A549 (cell line): ENCODE results near the gene PLPP6. TPM values are rescaled to one million over a fixed set of nuclear protein-coding genes. Genes with fewer than 3 reads are reported as not detected.

Experiments used
- ATAC-seq, 2 experiments: fragments of 200-7000 bp in 1 of 2; fragments of >200 bp in 1 of 2; cut with Nextera tagmentation in 1 of 2; cut with Tn5 transposase in 1 of 2; 3 replicates each; pipeline versions ENCODE4 v1.8.0 to v1.9.1; 2018 to 2020; ENCODE audit warnings: mild to moderate bottlenecking in 1 of 2, moderate library complexity in 1 of 2
- CTCF ChIA-PET: fragments of 300-600 bp; sonication (Branson Sonifier 250); formaldehyde crosslinking; extraction: SDS; loops from one replicate; lab custom pipeline; 2021; ENCODE audit warnings: antibody characterized with exemption, inconsistent platforms; lab: Yijun Ruan, JAX
- POLR2A ChIA-PET: fragments of 350-600 bp; formaldehyde crosslinking; extraction: SDS; loops from one replicate; lab custom pipeline; 2021; ENCODE audit warnings: antibody characterized with exemption, inconsistent platforms; lab: Yijun Ruan, JAX
- DNase-seq, 2 experiments: peaks; one replicate each; pipeline versions ENCODE4 v3.0.0 to v3.0.0-alpha.2; 2011 to 2016; ENCODE audit warnings: low read depth in 1 of 2, low spot score in 1 of 2
- FAIRE-seq: peaks from 2 replicates; lab custom pipeline; 2011; peaks lifted over from hg19 to GRCh38; lab: Jason Lieb, UNC
- H3K27ac ChIP-seq, 2 experiments: fragments of >200 bp; sonication (Bioruptor Twin); formaldehyde crosslinking; 3 replicates each; pipeline ENCODE4 v1.5.1; 2016 to 2017
- H3K4me1 ChIP-seq: fragments of >200 bp; sonication (Bioruptor Twin); formaldehyde crosslinking; 3 replicates; pipeline ENCODE4 v1.6.1; 2016
- H3K4me2 ChIP-seq: fragments of >200 bp; sonication (Bioruptor Twin); formaldehyde crosslinking; 3 replicates; pipeline ENCODE4 v1.6.1; 2016
- H3K4me3 ChIP-seq: fragments of >200 bp; sonication (Bioruptor Twin); formaldehyde crosslinking; 3 replicates; pipeline ENCODE4 v1.5.1; 2016
- H3K9me3 ChIP-seq: fragments of >200 bp; sonication (Bioruptor Twin); formaldehyde crosslinking; 3 replicates; pipeline ENCODE4 v1.6.1; 2016
- ATOH8 ChIP-seq: fragments of 250-450 bp; sonication (Bioruptor Pico); IDR thresholded peaks from 2 replicates; pipeline ENCODE4 v1.5.0; 2020; ENCODE audit warnings: low read depth, mild to moderate bottlenecking, moderate library complexity
- CHD4 ChIP-seq: fragments of 200-600 bp; sonication (generic); IDR thresholded peaks from 2 replicates; pipeline ENCODE4 v1.6.1; 2016; ENCODE audit warnings: antibody characterized with exemption, mild to moderate bottlenecking, borderline replicate concordance
- E2F6 ChIP-seq: IDR thresholded peaks from 2 replicates; pipeline ENCODE4 v1.6.1; 2012; ENCODE audit warnings: low read depth, borderline replicate concordance
- EHF ChIP-seq: fragments of 250-450 bp; sonication (Bioruptor Pico); IDR thresholded peaks from 2 replicates; pipeline ENCODE4 v1.5.0; 2020; ENCODE audit warnings: mild to moderate bottlenecking
- EHMT2 ChIP-seq: fragments of 200-600 bp; sonication (generic); IDR thresholded peaks from 2 replicates; pipeline ENCODE4 v1.6.1; 2016; ENCODE audit warnings: antibody characterized with exemption, low read depth, mild to moderate bottlenecking, moderate library complexity
- ELK1 ChIP-seq: fragments of 150-350 bp; IDR thresholded peaks from 2 replicates; pipeline ENCODE4 v1.6.1; 2014; ENCODE audit warnings: low read depth, mild to moderate bottlenecking, low read length
- EP300 ChIP-seq, 2 experiments: fragments of >200 bp; sonication (Bioruptor Twin); formaldehyde crosslinking; IDR thresholded peaks; 2 replicates in 1 of 2; 3 replicates in 1 of 2; pipeline ENCODE4 v1.6.1; 2016 to 2017
- FOSB ChIP-seq: fragments of 250-450 bp; sonication (Bioruptor Pico); IDR thresholded peaks from 2 replicates; pipeline ENCODE4 v1.5.0; 2020; ENCODE audit warnings: mild to moderate bottlenecking, moderate library complexity
- HDAC2 ChIP-seq: fragments of 200-600 bp; sonication (generic); IDR thresholded peaks from 2 replicates; pipeline ENCODE4 v1.6.1; 2016
- HEYL ChIP-seq: fragments of 250-450 bp; sonication (Bioruptor Pico); IDR thresholded peaks from 2 replicates; pipeline ENCODE4 v1.8.0; 2021; ENCODE audit warnings: mild to moderate bottlenecking, moderate library complexity
- HOXB5 ChIP-seq: fragments of 250-450 bp; sonication (Bioruptor Pico); IDR thresholded peaks from 2 replicates; pipeline ENCODE4 v1.5.0; 2020; ENCODE audit warnings: mild to moderate bottlenecking, moderate library complexity
- KDM1A ChIP-seq: fragments of 200-600 bp; sonication (generic); IDR thresholded peaks from 2 replicates; pipeline ENCODE4 v1.6.1; 2016; ENCODE audit warnings: low read depth, mild to moderate bottlenecking
- MAFK ChIP-seq: fragments of 450-650 bp; IDR thresholded peaks from 2 replicates; pipeline ENCODE4 v1.6.1; 2014; ENCODE audit not compliant: partially characterized antibody
- MAZ ChIP-seq: fragments of 150-350 bp; IDR thresholded peaks from 2 replicates; pipeline ENCODE4 v1.6.1; 2014; ENCODE audit warnings: antibody characterized with exemption, low read depth, low read length, borderline replicate concordance
- MYC ChIP-seq: IDR thresholded peaks from 2 replicates; pipeline ENCODE4 v1.6.1; 2012; ENCODE audit warnings: mild to moderate bottlenecking, inconsistent platforms, low read length, improper control_type of control experiment, borderline replicate concordance
- NR3C1 ChIP-seq: fragments of >200 bp; sonication (Bioruptor Twin); formaldehyde crosslinking; IDR thresholded peaks from 3 replicates; pipeline ENCODE4 v1.6.1; 2017
- PHF8 ChIP-seq: fragments of 200-600 bp; sonication (generic); IDR thresholded peaks from 2 replicates; pipeline ENCODE4 v1.6.1; 2016; ENCODE audit warnings: low read depth, mild to moderate bottlenecking, antibody characterized with exemption, moderate library complexity, borderline replicate concordance
- POLR2A ChIP-seq: IDR thresholded peaks from 2 replicates; pipeline ENCODE4 v1.6.1; 2012; ENCODE audit warnings: mild to moderate bottlenecking, low read length
- RCOR1 ChIP-seq: fragments of 150-350 bp; IDR thresholded peaks from 2 replicates; pipeline ENCODE4 v1.6.1; 2014; ENCODE audit warnings: antibody characterized with exemption, low read length, low read depth
- RFX5 ChIP-seq: fragments of 450-650 bp; IDR thresholded peaks from 2 replicates; pipeline ENCODE4 v1.7.1; 2014; ENCODE audit warnings: antibody characterized with exemption, mild to moderate bottlenecking, moderate library complexity
- RNF2 ChIP-seq: fragments of 200-600 bp; sonication (generic); IDR thresholded peaks from 2 replicates; pipeline ENCODE4 v1.6.1; 2016; ENCODE audit warnings: low read depth, mild to moderate bottlenecking, antibody characterized with exemption, moderate library complexity, borderline replicate concordance
- USF2 ChIP-seq: fragments of 450-650 bp; IDR thresholded peaks from 2 replicates; pipeline ENCODE4 v1.6.1; 2014; ENCODE audit warnings: antibody characterized with exemption
- ZC3H11A ChIP-seq: fragments of 450-650 bp; IDR thresholded peaks from 2 replicates; pipeline ENCODE4 v1.6.1; 2014; ENCODE audit warnings: antibody characterized with exemption, mild to moderate bottlenecking
- ZSCAN20 ChIP-seq: fragments of 250-450 bp; sonication (Bioruptor Pico); IDR thresholded peaks from 2 replicates; pipeline ENCODE4 v1.8.0; 2022; ENCODE audit warnings: mild to moderate bottlenecking, moderate library complexity
- WGBS: methylation state at CpG from one replicate; pipeline ENCODE4 v1.1.6; 2017; ENCODE audit errors: missing lambda C conversion rate; 5-methylcytosine and 5-hydroxymethylcytosine counted together
- polyA plus RNA-seq, 4 experiments: library from polyadenylated mRNA; depleted of rRNA in 3 of 4; stranded (reverse); fragments of >200 nt; fragmentation: RNase III in 1 of 4; extraction: RNeasy Plus Mini Kit Qiagen cat#74134 plus additional on column Dnase treatment in 1 of 4; gene quantifications; 2 replicates in 3 of 4; 3 replicates in 1 of 4; pipeline ENCODE4 v1.2.3, GENCODE V29; 2011 to 2017

The PLPP6 gene
- polyA plus RNA-seq, 2 of the 4 experiments (the other 2 are of a cell fraction), result 11.2 to 13.5 TPM

- Histone ChIP-seq H3K27ac (peak overlapping the region in 1 of 2 experiments; percentile 9; a peak in 1 of 6 replicates), H3K4me1 (peaks cover 36% of the 10 kb centered on the region), H3K4me2 (peak overlapping the region; percentile 98), H3K4me3 (0 out of 3 replicates have a peak overlapping the region, but pooled peaks have one; percentile 84), H3K9me3 (no peaks in the 10 kb centered on the region)
- ATAC-seq (no peak), FAIRE-seq (no peak), DNase-seq (no peak)
- POLR2A ChIA-PET, result interaction anchor here (2.9 to 3.8 kb wide), 2 partner anchors 14 to 16 kb away, joined by 31 to 37 read pairs; partner anchors contain the start of gene CDC37L1
- 71% methylated on average over 3 of the region's 3 CpGs for WGBS
- CTCF ChIA-PET, result interaction anchor here (1.2 to 5.5 kb wide), 6 partner anchors 8 to 324 kb away, joined by 3 to 37 read pairs (median 4); partner anchors contain the start of genes AK3 and CDC37L1
- TF ChIP-seq CHD4, result no peak
- no peak for TF ChIP-seq HOXB5 (CRISPR knock-in tag)
- TF ChIP-seq EP300 (IDR thresholded peaks at IDR 0.05), result no peak
- TF ChIP-seq E2F6, result no peak
- no peak for TF ChIP-seq EHMT2
- no peak for TF ChIP-seq MAZ
- no peak for TF ChIP-seq ZC3H11A
- no peak for TF ChIP-seq RCOR1
- no peak for TF ChIP-seq FOSB (CRISPR knock-in tag)
- TF ChIP-seq RFX5, result no peak
- no peak for TF ChIP-seq RNF2
- no peak for TF ChIP-seq MAFK
These were observed 1.9 kb downstream of the PLPP6 start for GRCh38 chr9:4663956-4664355.

GRCh38 chr9:4665357-4665756 lies 3.3 kb downstream of the PLPP6 start:
- Histone ChIP-seq H3K27ac (peak overlapping the region; percentile 43 to 75; a peak in 4 of 6 replicates), H3K4me2 (peak overlapping the region; percentile 98), H3K9me3 (no peaks in the 10 kb centered on the region), H3K4me1 (peaks cover 36% of the 10 kb centered on the region), H3K4me3 (peak overlapping the region; percentile 46)
- 73% methylated on average over 2 of the region's 2 CpGs for WGBS
- CTCF ChIA-PET, result interaction anchor here (0.9 to 5.5 kb wide), 7 partner anchors 11 to 323 kb away, joined by 3 to 37 read pairs (median 4); partner anchors contain the start of genes AK3 and CDC37L1
- no peak for FAIRE-seq
- POLR2A ChIA-PET, result interaction anchor here (0.8 to 3.8 kb wide), 5 partner anchors 12 to 319 kb away, joined by 3 to 37 read pairs (median 10); partner anchors contain the start of genes AK3, CDC37L1 and JAK2
- TF ChIP-seq KDM1A, result no peak
- no peak for TF ChIP-seq MYC
- TF ChIP-seq POLR2A, result no peak
- no peak for TF ChIP-seq ELK1
- no peak for TF ChIP-seq NR3C1
- no peak for TF ChIP-seq HDAC2
- TF ChIP-seq HEYL, result no peak
- no peak for TF ChIP-seq ZSCAN20 (CRISPR knock-in tag)
- no peak for TF ChIP-seq EHF (CRISPR knock-in tag)
- TF ChIP-seq E2F6, result no peak
- no peak for TF ChIP-seq RFX5
- no peak for TF ChIP-seq USF2
- no peak for TF ChIP-seq MAZ
- TF ChIP-seq ATOH8 (CRISPR knock-in tag), result no peak
- no peak for TF ChIP-seq MAFK
- TF ChIP-seq PHF8, result no peak
- DNase-seq, result peak in 1 of 2 experiments; percentile 37
- ATAC-seq, result no peak
